Pons (tissue), 1 donor: ENCODE measurements around the gene SMARCC1.

Experiments used
- DNase-seq: peaks from one replicate; pipeline ENCODE4 v3.0.0-alpha.2; 2016; ENCODE audit warnings: low spot score

Gene SMARCC1

DNA sequence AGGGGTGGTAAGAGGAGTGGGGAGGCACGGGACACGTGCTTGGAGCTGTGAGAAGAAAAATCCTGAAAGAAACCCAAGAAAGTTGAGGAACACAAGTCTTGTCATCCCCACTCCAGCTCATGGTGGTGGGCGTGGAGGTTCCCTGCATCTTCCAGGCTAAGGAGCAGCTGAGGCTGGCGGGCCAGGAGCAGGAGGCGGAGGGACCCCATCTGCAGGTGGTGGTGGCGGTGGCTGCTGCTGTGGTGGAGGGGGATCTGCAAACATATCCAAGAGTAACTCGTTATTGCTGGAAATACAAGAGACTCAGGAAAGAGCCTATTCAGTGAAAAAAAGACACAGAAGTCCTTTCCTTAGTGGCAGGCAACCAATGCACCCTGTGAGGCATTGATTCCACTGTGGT lies 193.6 kb downstream of the SMARCC1 start:
- DNase-seq = no peak

- DNase-seq = no peak
Measured at GRCh38 chr3:47586746-47587145, 194.9 kb downstream of the SMARCC1 start.

GRCh38 chr3:47583320-47584075 lies 198.2 kb downstream of the SMARCC1 start:
- DNase-seq = no peak

DNA sequence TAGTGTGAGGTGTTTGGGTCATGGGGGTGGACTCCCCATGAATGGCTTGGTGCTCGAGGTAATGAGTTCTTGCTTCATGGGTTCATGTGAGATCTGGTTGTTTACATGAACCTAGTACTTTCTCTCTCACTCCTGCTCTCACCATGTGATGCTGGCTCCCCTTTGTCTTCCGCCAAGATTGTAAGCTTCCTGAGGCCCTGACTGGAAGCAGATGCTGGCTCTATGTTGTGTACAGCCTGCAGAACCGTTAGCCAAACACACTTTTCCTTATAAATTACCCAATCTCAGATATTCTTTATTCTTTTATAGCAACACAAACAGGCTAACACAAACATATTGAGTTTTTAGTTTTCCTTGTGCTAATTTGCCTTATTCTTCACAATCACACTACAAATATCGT lies 199.9 kb downstream of the SMARCC1 start:
- DNase-seq = no peak

- no peak for DNase-seq
Measured at GRCh38 chr3:47581422-47581821, 200.3 kb downstream of the SMARCC1 start.

GRCh38 chr3:47580481-47580880 lies 201.2 kb downstream of the SMARCC1 start:
- no peak for DNase-seq

DNA sequence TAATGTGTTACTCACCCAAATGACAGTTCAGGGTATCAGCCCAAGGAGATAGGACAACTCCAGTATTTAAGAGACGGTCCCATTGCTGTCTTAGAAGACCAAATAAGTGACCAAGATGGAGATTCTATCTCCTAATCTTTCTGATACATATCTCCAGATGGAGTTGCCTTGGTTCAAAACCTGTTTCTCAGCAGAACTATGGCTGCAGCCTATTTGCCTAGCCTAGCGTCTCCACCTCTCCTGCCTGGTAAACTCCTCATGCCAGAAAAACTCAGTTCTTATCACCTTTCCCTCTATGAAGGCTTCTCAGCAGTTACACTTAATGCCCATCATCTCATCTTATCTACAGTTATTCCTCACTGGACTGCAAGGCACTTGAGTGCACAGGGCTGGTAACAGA lies 201.8 kb downstream of the SMARCC1 start:
- DNase-seq = no peak

DNA sequence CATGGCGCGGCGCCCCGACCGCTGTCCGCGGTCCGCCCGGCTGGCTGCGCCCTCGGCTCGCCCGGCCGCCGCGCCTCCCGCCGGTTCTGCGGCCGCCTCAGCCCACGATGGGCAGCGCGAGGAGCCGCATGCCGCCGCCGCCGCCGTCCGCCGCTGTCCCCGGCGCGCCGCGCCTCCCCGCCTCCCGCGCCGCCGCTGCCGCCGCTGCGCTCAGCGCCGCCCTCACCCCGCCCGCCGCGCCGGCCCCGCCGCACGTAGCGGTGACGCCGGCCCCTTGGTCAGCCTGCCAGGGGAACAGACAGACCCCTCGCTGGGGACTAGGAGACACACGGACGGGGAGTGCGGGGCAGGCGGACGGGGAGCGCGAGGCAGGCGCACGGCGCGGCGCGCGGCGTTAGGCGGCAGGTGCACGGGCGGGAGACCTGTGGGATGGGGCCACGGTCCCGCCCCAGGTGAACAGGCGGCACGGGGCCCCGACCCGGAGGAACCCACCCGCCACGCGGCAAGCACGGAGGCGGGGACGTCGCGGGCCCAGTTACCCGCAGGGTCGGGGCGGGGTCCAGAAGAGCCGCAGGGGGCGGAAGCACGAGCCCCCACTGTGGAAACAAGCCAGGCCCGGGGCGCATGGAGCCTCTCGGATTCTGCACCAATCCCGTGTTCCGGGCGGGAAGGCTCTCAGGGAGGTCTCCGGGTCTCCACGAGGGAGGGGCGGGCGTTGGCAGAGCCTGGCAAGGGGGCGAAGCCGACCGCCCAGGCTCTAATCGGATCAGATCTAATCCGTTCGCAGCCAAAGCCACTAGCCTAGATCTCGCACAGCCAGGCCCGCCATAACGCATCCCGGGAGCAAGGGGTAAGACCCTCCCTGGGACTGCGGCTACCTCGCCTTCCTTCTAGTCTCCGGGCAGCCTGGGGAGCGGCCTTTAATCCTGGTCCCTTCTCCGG lies 202.7 kb downstream of the SMARCC1 start, which contains the start of gene CSPG5:
Gene CSPG5 (minus strand): TSS at position 175 of the 942 bp plus-strand sequence. CDS start 172 bp downstream, at position 3.
- no peak for DNase-seq

DNA sequence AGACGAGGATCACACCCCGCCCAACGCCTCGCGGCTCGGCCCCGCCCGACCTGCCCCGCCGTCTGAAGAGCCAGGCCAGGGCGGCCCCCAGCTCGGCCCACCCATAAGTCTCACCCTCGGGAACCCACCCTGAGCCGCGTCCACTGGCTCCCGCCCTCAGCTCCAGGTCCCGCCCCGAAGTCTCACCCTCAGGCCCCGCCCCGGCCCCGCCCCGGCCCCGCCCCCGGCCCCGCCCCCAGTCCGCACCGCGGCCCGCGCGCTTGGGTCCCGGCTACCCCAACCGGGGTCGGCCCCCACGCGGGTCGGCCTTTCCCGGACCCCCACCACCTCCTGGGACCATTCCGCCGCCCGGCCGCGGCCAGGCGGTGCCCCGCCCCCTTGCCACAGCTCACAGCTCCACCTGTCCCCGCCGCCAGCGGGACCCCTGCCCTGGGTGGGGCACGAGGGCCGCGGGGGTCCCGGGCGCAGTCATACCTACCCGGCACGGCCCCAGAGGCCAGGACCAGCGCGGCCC lies 203.5 kb downstream of the SMARCC1 start:
- DNase-seq = no peak

GRCh38 chr3:47577583-47578118 lies 204.0 kb downstream of the SMARCC1 start:
- DNase-seq = no peak

DNA sequence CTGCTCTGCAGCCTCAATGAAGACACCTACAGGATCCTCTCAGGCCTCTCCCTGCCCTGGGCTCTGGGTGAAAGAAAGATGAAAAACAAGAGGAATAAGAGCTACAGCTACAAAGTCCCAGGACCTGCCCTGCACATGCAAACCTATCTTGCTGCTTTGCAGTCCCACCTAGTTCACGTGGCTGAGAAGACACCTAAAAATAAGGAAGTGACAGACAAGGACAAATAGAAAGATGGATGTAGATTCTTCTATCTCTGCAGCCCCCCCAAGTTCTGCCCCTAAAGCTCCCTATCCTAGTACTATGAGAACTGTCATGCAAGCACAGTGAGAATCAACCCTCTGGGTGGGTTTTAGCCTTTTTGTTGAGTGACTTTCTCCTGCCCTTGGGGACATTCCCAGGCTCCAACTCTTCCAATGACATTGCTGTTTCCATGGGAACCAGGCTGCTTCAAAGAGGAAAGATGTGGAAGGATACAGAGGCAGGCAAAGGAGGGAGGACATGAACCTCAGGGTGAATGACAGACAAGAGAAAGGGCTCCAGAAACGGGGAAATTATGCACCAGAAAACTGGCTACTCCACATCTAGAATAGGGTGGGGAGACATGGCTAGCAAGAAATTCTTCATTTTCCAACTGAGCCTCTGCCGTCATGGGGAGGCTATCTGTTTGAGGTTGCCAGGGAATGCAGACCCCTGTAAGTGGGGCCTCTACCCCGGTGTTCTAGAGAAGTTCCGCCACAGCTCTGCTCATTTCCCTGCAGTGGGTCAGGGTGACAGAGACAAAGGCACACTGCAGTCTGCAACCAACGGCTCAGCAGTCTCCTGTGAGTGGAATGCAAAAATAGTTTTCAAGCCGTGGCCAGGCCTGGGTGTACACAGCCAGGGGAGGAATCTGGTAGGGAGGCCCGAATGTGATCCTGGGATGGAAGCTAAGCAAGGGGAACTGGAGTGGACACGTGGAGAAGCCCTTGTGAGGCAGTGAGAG lies 208.2 kb downstream of the SMARCC1 start:
- peak; percentile 47 for DNase-seq

GRCh38 chr3:47571391-47572175 lies 210.1 kb downstream of the SMARCC1 start:
- peak; percentile 76 for DNase-seq

DNA sequence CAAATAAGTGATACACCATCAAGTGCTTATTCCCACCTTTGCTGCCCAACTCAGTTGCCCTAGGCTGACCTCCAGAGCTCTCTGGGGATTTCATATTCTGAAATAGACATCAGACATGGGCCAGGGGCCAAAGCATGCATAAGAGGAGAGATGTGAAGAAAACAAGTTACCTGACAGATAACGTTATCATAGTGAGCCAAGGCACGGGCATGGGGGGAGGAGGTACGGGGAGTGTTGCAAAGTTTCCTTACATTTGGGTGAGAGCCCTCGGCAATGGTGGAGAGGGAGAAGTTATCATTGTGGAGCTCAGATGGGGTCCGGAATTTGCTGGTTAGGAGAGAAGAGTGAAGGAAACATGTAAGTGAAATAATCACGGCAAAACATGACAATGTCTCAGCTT lies 212.8 kb downstream of the SMARCC1 start:
- no peak for DNase-seq

- DNase-seq = no peak
Measured at GRCh38 chr3:47567149-47567548, 214.5 kb downstream of the SMARCC1 start.

DNA sequence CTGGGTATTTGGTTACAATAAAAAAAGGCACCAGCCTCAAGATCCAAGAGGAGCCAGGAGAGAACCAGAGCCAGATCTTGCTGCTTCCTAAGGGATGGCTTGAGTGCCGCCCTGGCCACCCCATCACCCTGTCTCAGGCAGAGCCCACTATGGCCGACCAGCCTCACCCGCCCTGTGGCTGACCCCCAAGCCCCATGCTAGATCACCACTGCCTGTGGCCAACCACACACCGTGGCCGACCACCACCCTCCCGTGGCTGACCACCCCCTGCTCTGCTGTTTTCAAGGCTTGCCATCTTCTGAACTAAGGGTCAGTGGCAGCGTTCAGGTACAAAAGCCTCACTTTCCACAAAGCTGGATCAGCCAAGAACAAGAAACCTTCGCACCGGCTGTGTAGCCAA lies 215.0 kb downstream of the SMARCC1 start:
- DNase-seq = no peak

GRCh38 chr3:47565734-47566550 lies 215.8 kb downstream of the SMARCC1 start:
- DNase-seq = no peak

- no peak for DNase-seq
Measured at GRCh38 chr3:47556351-47556750, 225.3 kb downstream of the SMARCC1 start.

GRCh38 chr3:47554335-47554734 lies 227.4 kb downstream of the SMARCC1 start:
- no peak for DNase-seq

GRCh38 chr3:47553407-47553806 lies 228.3 kb downstream of the SMARCC1 start:
- no peak for DNase-seq
